G401.6 (cell line): ENCODE data around the gene SLC47A2.
"Not testable (repeated sequence)": the region's sequence is repeated elsewhere in the genome, so short reads cannot be mapped to it uniquely, and the experiment has no call there.

ENCODE experiments used
- FAIRE-seq: peaks from 2 replicates; lab custom pipeline; 2012; peaks lifted over from hg19 to GRCh38; lab: Jason Lieb, UNC

Gene SLC47A2, protein sequence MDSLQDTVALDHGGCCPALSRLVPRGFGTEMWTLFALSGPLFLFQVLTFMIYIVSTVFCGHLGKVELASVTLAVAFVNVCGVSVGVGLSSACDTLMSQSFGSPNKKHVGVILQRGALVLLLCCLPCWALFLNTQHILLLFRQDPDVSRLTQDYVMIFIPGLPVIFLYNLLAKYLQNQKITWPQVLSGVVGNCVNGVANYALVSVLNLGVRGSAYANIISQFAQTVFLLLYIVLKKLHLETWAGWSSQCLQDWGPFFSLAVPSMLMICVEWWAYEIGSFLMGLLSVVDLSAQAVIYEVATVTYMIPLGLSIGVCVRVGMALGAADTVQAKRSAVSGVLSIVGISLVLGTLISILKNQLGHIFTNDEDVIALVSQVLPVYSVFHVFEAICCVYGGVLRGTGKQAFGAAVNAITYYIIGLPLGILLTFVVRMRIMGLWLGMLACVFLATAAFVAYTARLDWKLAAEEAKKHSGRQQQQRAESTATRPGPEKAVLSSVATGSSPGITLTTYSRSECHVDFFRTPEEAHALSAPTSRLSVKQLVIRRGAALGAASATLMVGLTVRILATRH

DNA sequence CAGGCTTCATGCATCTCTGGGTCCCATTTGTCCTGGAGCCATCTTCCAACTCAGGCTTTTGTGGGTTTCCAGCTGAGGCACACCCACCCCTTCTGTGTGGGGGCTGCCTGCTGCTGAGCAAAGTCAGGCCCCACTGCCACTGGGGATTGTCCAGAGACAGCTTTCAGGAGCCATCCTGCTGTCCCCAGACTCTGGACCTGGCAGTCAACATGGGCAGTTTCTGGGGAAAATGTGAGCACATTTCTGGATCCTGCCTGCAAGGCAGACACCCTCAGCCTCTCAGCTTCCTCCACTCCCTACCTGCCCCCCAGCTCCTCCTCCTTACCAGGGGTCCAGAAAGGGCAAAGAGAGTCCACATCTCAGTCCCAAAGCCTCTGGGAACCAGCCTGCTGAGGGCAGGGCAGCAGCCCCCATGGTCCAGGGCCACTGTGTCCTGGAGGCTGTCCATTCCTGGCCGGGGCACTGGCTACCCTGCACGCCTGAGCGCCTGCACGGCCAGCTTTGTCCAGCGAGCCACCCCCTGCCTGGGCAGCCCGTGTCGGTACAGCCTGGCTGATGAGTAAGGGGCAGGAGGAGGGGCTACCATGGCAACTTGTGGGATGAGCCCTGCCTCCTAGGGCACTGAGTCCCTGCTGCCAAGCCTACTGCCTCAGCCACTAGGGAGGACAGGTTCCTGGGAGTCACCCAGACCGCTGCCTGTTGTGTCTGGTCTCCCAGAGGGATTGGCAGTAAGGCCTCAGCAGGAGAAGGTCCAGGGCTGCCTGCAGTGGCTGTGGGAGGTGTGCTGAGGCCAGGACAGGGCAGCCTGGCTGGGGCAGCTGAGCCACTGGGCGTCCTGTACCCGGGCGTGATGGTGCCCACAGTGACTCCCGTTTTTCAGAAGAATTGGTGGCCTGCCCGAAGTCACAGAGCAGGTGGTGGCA lies at the start of gene SLC47A2:
Gene SLC47A2 (minus strand): TSS at position 477 of the 923 bp plus-strand sequence. CDS start 29 bp downstream, at position 448.
- no peak for FAIRE-seq

DNA sequence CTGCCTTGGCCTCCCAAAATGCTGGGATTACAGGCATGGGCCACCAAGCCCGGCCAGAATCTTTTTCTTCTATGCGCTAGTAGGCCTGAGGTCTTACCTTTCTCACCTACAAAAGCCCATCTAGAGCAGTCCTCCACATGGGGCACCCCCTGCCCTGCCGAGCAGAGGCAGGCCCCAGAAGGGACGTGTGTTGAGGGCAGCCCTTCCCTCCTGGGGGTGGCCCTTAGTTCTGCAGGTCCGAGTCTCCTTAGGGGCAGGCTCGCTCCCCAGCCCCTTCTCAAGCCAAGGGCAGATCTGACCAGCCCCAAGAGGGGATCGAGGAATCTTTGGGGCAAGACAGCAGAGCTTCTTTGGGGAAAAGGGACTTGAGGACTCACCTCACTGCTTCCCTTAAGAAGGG lies 49.6 kb upstream of the SLC47A2 start:
- FAIRE-seq = no peak

DNA sequence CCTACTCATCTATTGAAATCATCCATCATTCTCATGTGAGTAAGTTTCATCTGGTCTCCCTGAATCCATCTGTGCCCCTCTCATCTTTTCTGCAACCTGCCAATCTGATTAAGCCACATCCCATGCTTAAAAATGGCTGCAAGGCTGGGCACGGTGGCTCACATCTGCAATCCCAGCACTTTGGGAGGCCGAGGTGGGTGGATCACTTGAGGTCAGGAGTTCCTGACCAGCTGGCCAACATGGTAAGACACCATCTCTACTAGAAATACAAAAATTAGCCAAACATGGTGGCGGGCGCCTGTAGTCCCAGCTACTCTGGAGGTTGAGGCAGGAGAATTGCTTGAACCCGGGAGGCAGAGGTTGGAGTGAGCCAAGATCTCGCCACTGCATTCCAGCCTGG lies 47.6 kb upstream of the SLC47A2 start:
- not testable (repeated sequence) for FAIRE-seq

DNA sequence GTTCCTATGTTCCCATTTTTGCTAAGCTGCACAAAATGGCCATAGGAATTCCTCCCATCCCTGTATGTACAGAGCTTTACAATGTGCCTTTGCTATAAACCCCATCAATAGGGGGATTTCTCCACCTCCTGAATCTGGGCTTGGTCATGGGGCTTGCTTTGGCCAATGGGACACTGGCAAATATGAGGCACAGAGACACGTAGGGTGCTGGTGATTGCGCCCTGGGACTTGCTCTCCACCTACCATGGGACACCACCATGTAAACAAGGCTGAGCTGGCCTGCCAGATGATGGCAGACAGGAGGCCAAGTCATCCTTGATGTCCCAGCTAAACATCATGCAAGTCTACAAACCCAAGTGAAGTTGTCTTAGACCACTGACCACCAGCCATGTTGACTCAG lies 47.0 kb upstream of the SLC47A2 start:
- FAIRE-seq = no peak

DNA sequence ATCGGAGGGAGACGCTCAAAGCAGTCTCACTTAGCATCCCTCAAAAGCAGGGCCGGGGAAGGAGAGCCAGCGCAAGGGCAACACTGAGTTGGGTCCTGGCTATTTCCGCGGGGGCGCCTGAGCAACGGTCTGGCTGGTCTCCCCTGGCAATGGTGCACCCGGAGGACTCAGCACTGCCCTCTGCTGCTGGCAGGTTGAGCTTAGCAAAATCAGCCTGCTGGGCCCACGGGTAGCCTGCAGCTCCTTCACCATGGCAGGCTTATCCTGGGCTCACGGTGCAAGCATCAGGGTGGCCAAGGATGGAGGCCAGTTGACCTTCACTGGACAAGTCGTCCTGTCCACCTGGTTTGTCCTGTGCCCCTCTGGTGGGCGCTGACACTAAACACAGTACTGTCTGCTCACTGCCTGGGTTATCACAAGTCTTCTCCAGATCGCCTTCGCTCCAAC lies 46.2 kb upstream of the SLC47A2 start:
- FAIRE-seq = no peak

DNA sequence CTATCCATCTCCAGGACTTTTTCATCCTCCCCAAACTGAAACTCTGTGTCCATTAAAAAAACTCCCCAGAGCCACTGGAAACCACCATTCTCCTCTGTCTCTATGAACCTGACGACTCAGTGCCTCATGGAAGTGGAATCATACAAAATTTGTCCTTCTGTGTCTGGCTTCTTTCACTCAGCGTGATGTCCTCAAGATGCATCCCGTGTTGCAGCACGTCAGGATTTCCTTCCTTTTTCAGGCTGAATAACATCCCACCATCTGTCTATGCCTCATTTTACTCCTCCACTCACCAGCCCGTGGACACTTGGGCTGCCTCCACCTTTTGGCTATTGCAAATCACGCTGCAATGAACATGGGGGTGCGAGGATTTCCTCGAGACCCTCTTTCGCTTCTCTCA lies 44.4 kb upstream of the SLC47A2 start:
- no peak for FAIRE-seq

DNA sequence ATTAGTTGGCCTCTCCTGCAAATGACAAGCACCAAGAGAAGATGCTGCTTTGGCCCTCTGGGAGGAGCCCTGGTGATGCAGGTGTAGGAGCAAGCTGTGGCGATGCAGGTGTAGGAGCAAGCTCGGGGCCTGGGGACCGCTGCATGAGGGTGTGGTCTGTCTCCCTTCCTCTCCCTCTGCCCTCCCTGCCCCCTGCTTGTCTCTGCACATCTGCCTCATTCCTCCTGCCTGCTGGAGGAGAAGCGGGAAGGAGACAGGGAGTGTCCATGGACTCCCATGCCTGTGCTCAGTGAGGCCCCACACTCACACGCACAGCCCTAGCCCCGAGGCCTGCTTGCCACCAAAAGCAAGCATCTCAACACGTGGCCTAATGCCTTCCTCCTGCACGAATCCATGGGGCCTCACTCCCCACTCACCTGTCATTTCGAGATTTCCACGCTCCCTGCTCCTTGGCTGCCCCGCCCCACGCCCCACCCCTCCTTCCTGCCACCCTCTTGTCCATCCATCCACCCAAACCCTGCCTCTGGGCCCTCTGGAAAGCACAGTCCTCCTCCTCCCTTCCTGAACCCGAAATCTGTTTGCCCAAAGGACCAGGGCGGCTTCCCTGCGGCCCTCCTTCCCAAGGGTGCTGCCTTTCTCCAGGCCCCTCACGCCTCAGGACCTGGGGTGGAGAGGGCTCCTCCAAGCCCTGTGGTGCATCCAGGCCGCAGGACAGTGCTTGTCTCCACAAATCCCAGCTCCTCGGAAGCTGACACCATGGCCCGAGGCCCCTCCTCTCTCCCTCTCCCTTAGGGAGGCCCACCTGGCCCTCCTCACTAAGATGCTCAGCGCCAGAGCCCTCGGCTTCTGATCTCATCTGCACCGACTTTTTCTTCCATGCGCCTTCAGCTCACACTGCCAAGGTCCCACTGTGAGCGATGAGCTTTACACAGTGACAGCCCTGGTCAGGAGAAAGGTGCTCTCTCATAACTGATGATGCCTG lies 43.5 kb upstream of the SLC47A2 start:
- FAIRE-seq = no peak

DNA sequence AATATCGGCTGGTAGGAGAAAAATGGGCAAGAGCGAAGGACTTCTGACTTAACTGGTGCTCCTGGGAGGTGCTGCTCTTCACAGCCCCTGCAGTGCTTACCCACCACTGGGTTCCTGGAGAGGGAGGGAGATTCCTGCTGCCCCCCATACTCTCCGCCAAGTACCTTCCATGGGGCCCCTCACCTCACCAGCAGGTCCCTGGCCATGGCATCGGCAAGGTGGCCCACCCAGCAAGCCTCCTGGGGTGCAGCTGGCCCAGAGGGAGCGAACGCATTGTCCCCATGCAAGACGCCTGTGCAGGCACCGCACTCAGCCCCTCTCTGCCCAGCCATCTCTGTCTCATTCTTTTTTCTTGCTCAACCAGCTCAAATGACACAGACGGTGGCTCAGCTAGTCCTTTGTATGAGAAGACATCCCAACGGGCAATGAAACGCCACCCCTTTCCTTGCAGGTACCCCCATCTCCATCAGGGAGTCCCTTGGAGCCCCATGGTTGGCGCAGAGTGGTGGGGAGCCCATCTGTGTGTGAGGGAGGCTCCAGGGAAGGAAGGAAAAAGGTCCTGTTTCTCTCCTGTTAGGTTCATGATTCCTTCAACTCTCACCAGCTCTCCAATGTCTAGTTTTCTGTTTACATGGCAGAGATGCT lies 41.3 kb upstream of the SLC47A2 start:
- FAIRE-seq = no peak

DNA sequence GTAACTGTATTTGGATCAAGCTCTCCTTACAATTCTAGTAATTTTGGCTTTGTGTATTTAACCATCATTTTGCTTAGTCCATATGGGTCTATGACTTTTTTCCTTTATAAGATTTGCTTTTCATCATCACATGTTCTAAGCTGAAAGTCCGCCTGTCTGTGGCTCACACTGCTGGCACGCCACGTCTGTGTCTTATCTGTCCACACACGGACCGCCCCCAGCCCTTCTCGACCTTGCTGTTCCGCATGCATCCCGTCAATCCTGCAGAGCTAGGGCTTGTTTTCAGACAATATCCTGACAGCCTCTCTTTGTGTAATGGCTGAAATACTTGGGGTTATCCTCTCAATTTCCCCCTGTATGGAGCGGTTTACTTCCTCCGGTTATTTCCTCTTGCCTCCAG lies 40.2 kb upstream of the SLC47A2 start:
- no peak for FAIRE-seq

DNA sequence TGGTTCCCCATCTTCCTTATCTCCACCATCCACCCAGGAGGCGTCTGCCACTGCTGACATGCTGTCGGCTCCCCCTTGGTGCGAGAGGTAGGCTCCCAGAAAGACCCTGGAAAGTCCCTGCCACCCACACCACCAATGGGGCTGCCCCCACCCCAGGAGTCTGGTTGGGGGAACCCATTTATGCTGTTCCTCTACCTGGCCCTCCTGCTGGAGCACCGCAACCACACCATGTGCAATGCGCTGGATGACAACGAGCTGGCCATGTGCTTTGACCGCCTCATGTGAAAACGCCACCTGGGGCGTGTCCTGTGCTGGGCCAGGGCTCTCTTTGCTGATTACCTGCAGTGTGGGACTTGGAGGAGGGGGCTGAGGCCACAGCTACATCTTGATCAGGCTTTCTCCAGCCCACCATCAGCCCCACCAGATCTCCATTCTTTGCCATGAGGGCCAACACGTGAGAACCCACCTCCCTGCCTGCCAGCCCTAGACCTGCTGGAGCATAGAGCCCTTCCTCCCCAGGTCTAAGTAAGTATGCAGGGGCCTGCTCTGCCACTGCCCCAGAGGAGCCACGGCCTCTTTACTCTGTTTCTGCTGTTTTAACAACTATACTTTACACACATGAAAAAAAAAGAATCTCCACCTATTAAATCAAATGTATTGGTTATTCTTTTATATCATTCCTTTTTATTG lies 39.6 kb upstream of the SLC47A2 start:
- FAIRE-seq = no peak

DNA sequence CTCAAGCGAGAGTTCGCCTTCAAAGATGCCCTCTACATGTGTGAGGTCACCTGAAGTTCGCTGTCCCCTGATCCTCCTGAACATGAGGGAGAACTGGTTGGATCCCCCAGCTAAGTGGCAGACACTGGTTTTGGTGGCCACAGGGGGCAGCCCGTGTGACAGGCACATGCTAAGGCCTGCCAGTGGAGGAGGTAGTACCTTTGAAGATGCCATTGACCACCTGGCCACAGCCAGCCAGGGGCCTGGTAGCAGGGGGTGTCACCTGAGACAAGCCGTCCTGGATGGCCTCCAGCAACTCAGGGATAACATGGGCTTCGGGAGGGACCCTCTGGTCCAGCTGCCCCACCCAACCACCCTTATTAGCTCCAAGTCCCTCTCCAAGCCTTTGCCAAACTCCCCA lies 39.0 kb upstream of the SLC47A2 start:
- FAIRE-seq = no peak

DNA sequence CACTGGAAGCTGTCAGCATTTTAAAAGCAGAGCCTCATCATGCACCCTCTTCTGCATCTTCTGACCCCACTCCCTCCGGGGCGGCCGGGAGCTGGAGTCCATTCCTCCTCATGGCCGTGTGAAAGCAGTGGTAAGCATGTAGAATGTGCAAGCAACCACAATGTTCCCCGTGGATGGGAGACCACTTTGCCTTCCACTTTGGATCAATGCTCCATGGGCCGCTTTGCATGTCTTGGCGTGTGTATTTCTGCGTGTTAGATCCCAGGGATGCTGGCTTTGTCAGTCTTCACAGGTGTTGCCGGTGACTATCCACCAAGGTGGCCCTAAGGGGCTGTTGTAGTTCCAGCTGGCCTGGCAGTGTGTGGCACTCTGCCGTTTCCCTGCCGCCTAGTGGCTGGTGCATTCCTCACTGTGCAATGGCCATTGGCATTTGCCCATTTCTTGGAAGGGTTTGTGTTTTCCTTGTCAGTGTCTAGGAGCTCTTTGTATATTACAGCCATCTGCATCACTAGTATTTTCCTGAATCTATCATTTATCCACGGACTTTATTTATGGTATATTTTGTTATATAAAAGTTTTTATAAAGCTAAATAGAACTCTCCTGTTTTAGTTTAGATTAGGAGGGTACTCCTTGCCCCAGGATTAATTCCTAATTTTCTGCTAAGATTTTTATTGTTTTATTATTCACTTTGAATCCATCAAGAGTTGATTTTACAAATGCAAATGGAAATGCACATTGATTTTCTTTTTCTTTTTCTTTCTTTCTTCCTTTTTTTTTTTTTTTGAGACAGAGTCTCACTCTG lies 37.5 kb upstream of the SLC47A2 start:
- no peak for FAIRE-seq

DNA sequence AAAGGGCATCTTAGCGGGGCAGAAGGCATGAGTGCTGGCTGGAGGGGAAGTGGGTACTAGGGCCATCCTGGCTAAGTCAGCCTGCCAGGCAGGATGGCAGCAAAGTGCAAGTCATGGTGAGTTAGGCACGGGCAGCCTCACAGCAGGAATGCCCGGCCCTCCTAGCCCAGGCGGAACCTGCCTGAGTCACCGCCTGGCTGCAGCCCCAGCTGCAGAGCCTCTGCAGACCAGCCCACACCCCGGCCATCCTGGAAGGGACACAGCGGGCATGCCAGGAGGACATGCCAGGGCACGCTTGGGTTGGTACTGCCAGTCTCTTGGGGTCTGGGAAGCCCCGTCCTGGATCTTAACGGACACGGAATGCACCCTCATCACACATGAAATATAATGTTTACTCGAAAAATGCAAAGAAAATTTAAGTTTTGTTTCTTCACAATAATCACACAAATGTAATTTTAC lies 36.7 kb upstream of the SLC47A2 start:
- FAIRE-seq = no peak

DNA sequence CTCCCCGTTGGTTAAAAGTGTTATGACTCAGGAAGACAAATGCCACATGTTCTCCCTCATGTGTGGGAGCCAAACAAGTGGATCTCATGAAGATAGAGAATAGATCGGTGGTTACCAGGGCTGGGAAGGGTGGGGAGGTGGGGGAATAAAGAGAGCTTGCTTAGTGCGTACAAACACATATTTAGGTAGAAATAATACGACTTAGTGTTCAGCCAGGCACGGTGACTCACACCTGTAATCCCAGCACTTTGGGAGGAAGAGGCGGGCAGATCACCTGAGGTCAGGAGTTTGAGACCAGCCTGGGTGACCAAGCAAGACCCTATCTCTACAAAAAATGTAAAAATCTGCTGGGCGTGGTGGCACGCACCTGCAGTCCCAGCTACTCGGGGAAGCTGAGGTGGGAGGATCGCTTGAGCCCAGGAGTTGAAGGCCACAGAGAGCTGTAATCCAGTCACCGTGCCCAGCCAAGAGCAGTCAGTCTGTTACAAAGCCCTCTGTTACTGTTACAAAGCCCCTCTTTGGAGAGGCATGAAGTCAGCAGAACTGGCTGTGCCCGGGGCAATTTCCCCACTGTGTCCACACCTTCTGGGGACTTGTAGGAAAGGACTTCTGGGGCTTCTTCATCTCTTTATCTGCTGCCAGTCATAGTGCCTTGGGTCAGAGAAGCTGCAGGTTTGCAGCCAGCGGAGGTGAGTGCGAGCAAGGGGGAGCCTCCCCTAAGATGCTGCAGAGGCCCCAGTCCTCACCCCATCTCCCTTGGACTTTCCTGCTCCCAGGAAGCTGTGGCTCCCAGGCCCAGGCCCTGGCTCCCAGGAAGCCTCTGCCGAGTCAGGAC lies 36.0 kb upstream of the SLC47A2 start:
- no peak for FAIRE-seq

DNA sequence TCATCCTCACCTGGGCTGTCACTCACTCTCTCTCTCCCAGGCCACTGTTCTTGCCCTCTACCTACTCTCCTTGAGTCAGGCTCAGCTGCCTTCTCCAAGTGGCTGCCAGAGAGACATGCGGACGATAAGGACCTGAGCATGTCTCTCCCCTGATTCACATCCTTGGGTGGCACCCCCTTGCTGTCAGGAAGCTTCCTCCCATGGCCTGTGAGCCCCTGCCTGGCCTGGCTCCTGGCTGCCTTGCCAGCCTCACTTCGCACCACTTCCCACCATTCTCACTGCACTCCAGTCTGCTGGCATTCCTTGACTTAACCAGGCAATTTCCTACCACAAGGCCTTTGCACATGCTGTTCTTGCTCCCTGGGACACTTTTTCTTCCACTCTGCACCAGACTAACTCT lies 34.5 kb upstream of the SLC47A2 start:
- FAIRE-seq = no peak

DNA sequence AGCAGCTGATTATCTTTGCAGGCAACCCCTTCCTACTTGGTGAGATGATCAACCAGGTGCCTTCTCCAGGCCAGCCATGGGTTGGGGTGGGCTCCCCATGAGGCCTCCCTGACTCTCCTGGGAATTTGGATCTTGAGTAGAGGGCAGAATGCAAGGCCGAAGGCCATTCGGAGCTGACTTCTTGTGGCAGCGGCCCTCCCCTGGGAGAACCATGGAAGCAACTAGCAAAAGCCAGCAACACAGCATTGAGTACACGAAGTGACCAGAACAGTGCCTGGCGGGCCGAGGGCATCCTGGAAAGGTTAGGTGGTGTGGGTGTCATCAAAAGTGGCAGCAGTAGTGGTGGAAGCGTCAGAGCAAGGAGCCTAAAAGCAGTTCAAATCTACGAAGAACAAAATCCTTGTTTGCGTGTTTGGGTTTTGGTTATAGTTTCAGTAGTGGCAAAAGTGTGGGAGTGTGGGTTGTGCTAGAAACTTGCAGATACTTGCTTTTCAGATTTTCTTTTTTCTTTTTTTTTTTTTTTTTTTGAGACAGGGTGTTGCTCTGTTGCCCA lies 33.7 kb upstream of the SLC47A2 start:
- no peak for FAIRE-seq

DNA sequence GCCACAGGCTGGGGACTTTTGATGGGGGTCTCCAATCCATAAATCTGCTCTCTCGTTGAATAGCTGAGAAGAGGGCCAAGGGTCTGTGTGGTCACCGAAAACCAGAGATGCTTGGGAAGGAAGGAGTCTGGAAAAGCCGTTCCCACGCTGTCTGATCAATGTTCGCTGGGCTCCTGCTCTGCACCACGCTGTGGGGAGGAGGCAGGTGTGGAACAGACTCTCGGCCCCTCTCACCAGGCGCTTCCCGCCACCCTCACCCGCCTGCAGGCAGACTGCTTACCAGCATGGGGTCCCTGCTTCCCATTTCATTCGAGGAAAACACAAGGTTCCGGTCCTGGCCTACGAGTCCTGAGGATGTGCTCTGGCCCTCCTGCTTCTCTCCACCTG lies 32.4 kb upstream of the SLC47A2 start:
- no peak for FAIRE-seq
